ENCODE measurements around the gene AK8.

DNA sequence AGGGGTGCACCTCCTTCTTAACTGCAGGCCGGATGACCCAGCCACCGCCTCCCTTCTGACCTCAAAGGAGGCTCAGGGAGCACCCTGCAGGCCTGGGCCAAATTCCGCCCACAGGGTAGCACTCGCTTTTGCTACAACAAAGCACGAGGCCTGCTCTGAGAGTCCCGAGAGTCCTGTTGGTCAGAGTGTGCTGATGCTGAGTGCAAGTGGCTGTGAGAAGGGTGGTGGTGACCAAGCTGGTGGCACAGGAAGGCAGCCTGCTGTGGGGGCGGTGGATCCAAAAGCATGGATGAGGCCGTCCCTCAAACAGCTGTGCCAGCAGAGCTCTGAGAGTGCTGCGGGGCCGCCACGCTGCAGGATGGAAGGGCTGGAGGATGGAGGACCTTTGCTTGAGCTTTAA, 101.8 kb downstream of the AK8 start:
- TF ChIP-seq, protein P1, sequence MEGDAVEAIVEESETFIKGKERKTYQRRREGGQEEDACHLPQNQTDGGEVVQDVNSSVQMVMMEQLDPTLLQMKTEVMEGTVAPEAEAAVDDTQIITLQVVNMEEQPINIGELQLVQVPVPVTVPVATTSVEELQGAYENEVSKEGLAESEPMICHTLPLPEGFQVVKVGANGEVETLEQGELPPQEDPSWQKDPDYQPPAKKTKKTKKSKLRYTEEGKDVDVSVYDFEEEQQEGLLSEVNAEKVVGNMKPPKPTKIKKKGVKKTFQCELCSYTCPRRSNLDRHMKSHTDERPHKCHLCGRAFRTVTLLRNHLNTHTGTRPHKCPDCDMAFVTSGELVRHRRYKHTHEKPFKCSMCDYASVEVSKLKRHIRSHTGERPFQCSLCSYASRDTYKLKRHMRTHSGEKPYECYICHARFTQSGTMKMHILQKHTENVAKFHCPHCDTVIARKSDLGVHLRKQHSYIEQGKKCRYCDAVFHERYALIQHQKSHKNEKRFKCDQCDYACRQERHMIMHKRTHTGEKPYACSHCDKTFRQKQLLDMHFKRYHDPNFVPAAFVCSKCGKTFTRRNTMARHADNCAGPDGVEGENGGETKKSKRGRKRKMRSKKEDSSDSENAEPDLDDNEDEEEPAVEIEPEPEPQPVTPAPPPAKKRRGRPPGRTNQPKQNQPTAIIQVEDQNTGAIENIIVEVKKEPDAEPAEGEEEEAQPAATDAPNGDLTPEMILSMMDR (IDR thresholded peaks at IDR 0.05), result no peak
- TF ChIP-seq POLR2A (IDR thresholded peaks at IDR 0.05), result no peak
